Measurements from ENCODE around the gene NLRC3. TPM values are rescaled to one million over a fixed set of nuclear protein-coding genes. Genes with fewer than 3 reads are reported as not detected.

NLRC3 gene
- total and polyA plus RNA-seq, 3 donors from 2014 or later, result 0.76 to 3.0 (median 1.9) TPM

DNA sequence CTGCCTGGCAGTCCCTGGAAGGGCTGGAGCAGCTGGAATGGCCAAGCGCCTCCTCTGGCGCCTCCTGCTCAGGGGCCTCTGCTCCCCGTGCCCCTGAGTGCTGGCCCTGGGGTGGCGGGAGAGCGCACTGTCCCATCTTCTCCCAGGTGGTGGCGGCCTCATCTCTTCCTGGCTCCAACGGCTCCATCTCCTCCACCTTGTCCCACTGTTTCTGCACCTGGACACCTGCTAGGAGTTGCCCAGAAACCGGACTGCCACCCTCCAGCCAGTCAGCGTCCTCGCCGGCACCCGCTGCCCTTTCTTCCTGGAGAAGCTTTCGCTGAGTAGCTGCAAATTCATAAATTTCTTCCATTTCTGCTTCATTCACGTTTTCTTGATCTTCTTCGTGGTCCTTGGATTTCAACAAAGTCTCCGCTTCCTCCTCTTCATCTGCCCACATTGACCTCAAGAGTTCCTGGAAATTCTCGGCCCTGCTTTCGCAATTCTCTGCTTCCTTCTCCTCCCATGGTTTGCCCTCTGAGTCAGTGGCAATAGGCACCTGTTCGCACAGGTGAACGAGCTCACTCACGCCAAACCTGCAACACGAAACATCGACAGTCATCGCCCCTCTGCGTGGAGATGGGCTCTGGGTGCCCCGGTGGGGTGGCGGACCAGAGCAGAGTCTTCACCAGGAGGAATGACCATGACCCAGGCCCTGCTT, 13.7 kb upstream of the NLRC3 start:
- 86 to 93% methylated on average over 24 to 27 of the region's 27 CpGs for WGBS, 2 donors
- no peak overlapping the region for H3K27ac ChIP-seq
- H3K9me3 ChIP-seq, result no peaks in the 10 kb centered on the region
- H3K36me3 ChIP-seq (ENCODE audit: low read depth, missing control alignments), result no peaks in the 10 kb centered on the region
- H3K4me3 ChIP-seq, result no peak overlapping the region
- DNase-seq, result no peak
- TF ChIP-seq CTCF (IDR thresholded peaks at IDR 0.05), result no peak
- no peak for TF ChIP-seq POLR2A (IDR thresholded peaks at IDR 0.05)
- no peaks in the 10 kb centered on the region for H3K27me3 ChIP-seq
- H3K4me1 ChIP-seq, result no peaks in the 10 kb centered on the region
- intact Hi-C loops (cut with DNase I; ENCODE audit: low total_unique reads), result no loop called here

GRCh38 chr16:3589991-3590701, 12.9 kb upstream of the NLRC3 start:
- no peaks in the 10 kb centered on the region for H3K4me1 ChIP-seq
- H3K4me3 ChIP-seq, result no peak overlapping the region
- 94 to 96% methylated on average over 18 to 25 of the region's 25 CpGs for WGBS, 2 donors
- intact Hi-C loops (cut with DNase I; ENCODE audit: low total_unique reads), result no loop called here
- DNase-seq, result no peak
- no peaks in the 10 kb centered on the region for H3K27me3 ChIP-seq
- H3K9me3 ChIP-seq, result no peaks in the 10 kb centered on the region
- H3K27ac ChIP-seq, result no peak overlapping the region
- TF ChIP-seq POLR2A (IDR thresholded peaks at IDR 0.05) (no peak), CTCF (IDR thresholded peaks at IDR 0.05) (no peak)
- H3K36me3 ChIP-seq (ENCODE audit: low read depth, missing control alignments), result no peaks in the 10 kb centered on the region

DNA sequence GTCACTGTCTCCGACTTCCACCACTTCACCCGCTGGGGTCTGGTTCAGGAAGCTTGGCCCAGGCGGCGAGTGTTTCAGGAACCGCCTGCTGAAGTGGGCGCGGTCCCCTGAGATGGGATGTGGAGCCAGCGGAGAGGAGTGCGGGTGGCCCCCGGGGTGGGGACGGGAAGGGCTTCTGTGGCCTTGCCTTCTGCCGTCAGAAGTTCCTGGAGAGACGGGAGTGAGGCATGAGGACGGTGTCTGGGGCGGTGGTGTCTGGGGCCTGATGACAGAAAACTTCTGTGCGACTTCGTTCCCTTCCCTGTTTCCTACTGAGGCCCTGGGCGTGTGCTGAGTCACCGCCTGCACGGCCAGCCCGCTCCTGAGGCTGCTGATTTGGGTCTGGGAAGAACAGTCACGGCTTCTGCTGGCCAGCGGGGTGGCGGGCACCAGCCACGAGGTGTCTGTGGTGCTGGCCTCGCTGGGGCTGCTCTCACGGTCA, 12.3 kb upstream of the NLRC3 start:
- intact Hi-C loops (cut with DNase I; ENCODE audit: low total_unique reads), result no loop called here

GRCh38 chr16:3589001-3589400, 11.8 kb upstream of the NLRC3 start:
- Histone ChIP-seq H3K27ac (no peak overlapping the region), H3K4me3 (no peak overlapping the region), H3K9me3 (no peaks in the 10 kb centered on the region), H3K4me1 (no peaks in the 10 kb centered on the region), H3K36me3 (ENCODE audit: low read depth, missing control alignments) (no peaks in the 10 kb centered on the region), H3K27me3 (no peaks in the 10 kb centered on the region)
- DNase-seq, result no peak
- TF ChIP-seq POLR2A (IDR thresholded peaks at IDR 0.05) (no peak), CTCF (IDR thresholded peaks at IDR 0.05) (no peak)
- intact Hi-C loops (cut with DNase I; ENCODE audit: low total_unique reads), result no loop called here
- 92 to 94% methylated on average over 10 to 22 of the region's 22 CpGs for WGBS, 2 donors

More for the DNA sequence above, 12.3 kb upstream of the NLRC3 start:
- H3K4me3 ChIP-seq, result no peak overlapping the region
- H3K27me3 ChIP-seq, result no peaks in the 10 kb centered on the region
- H3K27ac ChIP-seq, result no peak overlapping the region
- WGBS, 2 donors, result 91 to 92% methylated on average over 15 to 27 of the region's 27 CpGs
- DNase-seq, result no peak
- H3K36me3 ChIP-seq (ENCODE audit: low read depth, missing control alignments), result no peaks in the 10 kb centered on the region
- H3K4me1 ChIP-seq, result no peaks in the 10 kb centered on the region
- no peak for TF ChIP-seq POLR2A (IDR thresholded peaks at IDR 0.05)
- TF ChIP-seq CTCF (IDR thresholded peaks at IDR 0.05), result no peak
- H3K9me3 ChIP-seq, result no peaks in the 10 kb centered on the region

Measured in testis (tissue), 3 donors.